Medulla oblongata (tissue), 1 donor: ENCODE measurements around the gene HPCA.
A peak's percentile ranks its signal among the peaks of the same experiment; 100 is the strongest.

Experiments used
- DNase-seq: peaks from one replicate; pipeline ENCODE4 v3.0.0-alpha.2; 2015; ENCODE audit errors: extremely low spot score

The HPCA gene

GRCh38 chr1:32886004-32886827 lies at the start of gene HPCA:
HPCA (plus strand) TSS chr1:32886491; CDS start chr1:32888899, 2,408 bp downstream.
- DNase-seq = peak; percentile 42

- DNase-seq = no peak
Observed at GRCh38 chr1:32848354-32849063, 37.8 kb upstream of the HPCA start.

GRCh38 chr1:32855861-32856617 lies 30.3 kb upstream of the HPCA start:
- no peak for DNase-seq

GRCh38 chr1:32858136-32858535 lies 28.2 kb upstream of the HPCA start:
- DNase-seq = no peak

- no peak for DNase-seq
Observed at GRCh38 chr1:32858791-32859190, 27.5 kb upstream of the HPCA start.

GRCh38 chr1:32859915-32860314 lies 26.4 kb upstream of the HPCA start:
- DNase-seq = no peak

- no peak for DNase-seq
Observed at GRCh38 chr1:32860566-32860965, 25.7 kb upstream of the HPCA start.

GRCh38 chr1:32861904-32862695 lies 24.2 kb upstream of the HPCA start:
- peak; percentile 33 for DNase-seq

- DNase-seq = no peak
Observed at GRCh38 chr1:32863218-32863880, 22.9 kb upstream of the HPCA start.

- no peak for DNase-seq
Observed at GRCh38 chr1:32863881-32864245, 22.4 kb upstream of the HPCA start.

- DNase-seq = no peak
Observed at GRCh38 chr1:32864375-32865019, 21.8 kb upstream of the HPCA start.

- DNase-seq = no peak
Observed at GRCh38 chr1:32865639-32866405, 20.5 kb upstream of the HPCA start.

- no peak for DNase-seq
Observed at GRCh38 chr1:32867151-32867550, 19.1 kb upstream of the HPCA start.

GRCh38 chr1:32867671-32868070 lies 18.6 kb upstream of the HPCA start:
- no peak for DNase-seq

GRCh38 chr1:32868085-32868484 lies 18.2 kb upstream of the HPCA start:
- no peak for DNase-seq

- no peak for DNase-seq
Observed at GRCh38 chr1:32868806-32869455, 17.4 kb upstream of the HPCA start.

- DNase-seq = no peak
Observed at GRCh38 chr1:32869923-32870614, 16.2 kb upstream of the HPCA start.

GRCh38 chr1:32870615-32871363 lies 15.5 kb upstream of the HPCA start, which contains the start of gene FNDC5:
FNDC5 (minus strand) TSS chr1:32870912.
- DNase-seq = no peak
